ENCODE measurements around the gene HOXC6. TPM values are rescaled to one million over a fixed set of nuclear protein-coding genes. Genes with fewer than 3 reads are reported as not detected.
A peak's percentile ranks its signal among the peaks of the same experiment; 100 is the strongest.

Gene HOXC6
- total and polyA plus RNA-seq, 2 donors (not counting 3 experiments of a cell fraction or from before 2014, with no cell fraction given) = 0.58 to 0.72 TPM

DNA sequence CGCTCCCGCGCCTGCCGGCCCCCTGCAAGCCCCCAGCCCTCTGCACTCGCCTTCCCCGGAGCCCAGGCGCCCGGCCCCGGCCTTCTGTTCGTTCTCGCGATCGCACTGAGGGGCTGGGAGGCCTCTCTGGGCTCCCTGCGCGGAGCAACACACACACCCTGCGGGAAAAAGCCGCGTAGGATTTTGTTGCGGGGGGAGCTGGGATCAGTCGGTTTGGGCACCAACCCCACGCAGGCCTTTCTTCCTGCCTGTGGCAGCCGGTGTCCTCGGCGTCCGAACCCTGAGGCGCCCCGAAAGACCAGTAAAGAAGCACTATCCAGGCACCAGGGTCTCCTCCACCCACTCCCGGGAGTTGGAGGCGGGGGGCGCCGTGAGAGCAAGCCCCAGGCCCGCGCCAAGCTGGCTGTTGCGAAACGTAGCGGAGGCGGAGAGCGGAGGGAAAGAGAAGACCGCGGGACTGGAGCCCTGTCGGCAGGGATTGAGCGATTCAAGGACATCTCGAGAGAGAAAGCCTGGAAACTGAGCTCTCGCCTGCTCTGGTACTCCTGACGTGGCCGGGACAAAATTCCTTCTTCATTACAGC is 2.7 kb downstream of the HOXC6 start:
- ChIA-PET POLR2A (no interaction called here), CTCF (interaction anchor here (1.0 to 6.1 kb wide), 8 partner anchors 7 to 357 kb away, joined by 3 to 91 read pairs (median 19); partner anchors contain the start of gene HOXC8)
- Histone ChIP-seq H3K9me3 (replicated peaks; ENCODE audit: control insufficient read depth, insufficient read depth, low read length) (no peaks in the 10 kb centered on the region), H3K4me3 (replicated peaks in 1 of 3; ENCODE audit: insufficient read depth in 1 of 3, low read depth in 1 of 3, low read length in 3 of 3) (no peak overlapping the region), H3K4me1 (ENCODE audit: control insufficient read depth, extremely low read depth, insufficient read depth, low read length) (no peaks in the 10 kb centered on the region), H3K9me1 (replicated peaks; ENCODE audit: control insufficient read depth, extremely low read depth, insufficient read depth, low read length) (no peaks in the 10 kb centered on the region), H3K4me2 (ENCODE audit: insufficient read depth, low read length) (no peak overlapping the region), H3K9ac (replicated peaks; ENCODE audit: extremely low read depth, insufficient read depth, low read length) (no peak overlapping the region), H3K27me3 (ENCODE audit: control insufficient read depth in 2 of 2, insufficient read depth in 2 of 2, low read length in 2 of 2) (peaks cover 86 to 92% of the 10 kb centered on the region in 2 experiments), H3K79me2 (ENCODE audit: control insufficient read depth, insufficient read depth, low read length) (no peaks in the 10 kb centered on the region), H2AFZ (ENCODE audit: low read depth, low read length) (no peak overlapping the region), H3K36me3 (ENCODE audit: control insufficient read depth in 2 of 2, extremely low read depth in 1 of 2, insufficient read depth in 2 of 2, low read length in 2 of 2) (no peaks in the 10 kb centered on the region), H4K20me1 (replicated peaks; ENCODE audit: control insufficient read depth, extremely low read depth, insufficient read depth, low read length) (no peaks in the 10 kb centered on the region), H3K27ac (ENCODE audit: insufficient read depth, low read depth, low read length) (no peak overlapping the region)
- DNase-seq (ENCODE audit: low read depth, low spot score) (no peak), FAIRE-seq (no peak)
- dilution Hi-C loops (cut with MboI; ENCODE audit: extremely low pct_ligation_motif_present, low sequenced_read_pairs) (no loop called here), intact Hi-C loops (cut with micrococcal nuclease) (no loop called here)
- no peak for TF ChIP-seq MYC (IDR thresholded peaks at IDR 0.05; ENCODE audit: low read depth, low read length)
- peak; percentile 61 for TF ChIP-seq EZH2 (IDR thresholded peaks at IDR 0.05; ENCODE audit: borderline replicate concordance, low read depth, low read length, severe bottlenecking)
- TF ChIP-seq POLR2A (IDR thresholded peaks at IDR 0.05; ENCODE audit: low read depth, low read length) = no peak
- no peak for TF ChIP-seq GATA2 (IDR thresholded peaks at IDR 0.05; ENCODE audit: insufficient read depth, insufficient read length, low read depth, low read length)
- no TSS peak for BruUV-seq (replicated peaks)

DNA sequence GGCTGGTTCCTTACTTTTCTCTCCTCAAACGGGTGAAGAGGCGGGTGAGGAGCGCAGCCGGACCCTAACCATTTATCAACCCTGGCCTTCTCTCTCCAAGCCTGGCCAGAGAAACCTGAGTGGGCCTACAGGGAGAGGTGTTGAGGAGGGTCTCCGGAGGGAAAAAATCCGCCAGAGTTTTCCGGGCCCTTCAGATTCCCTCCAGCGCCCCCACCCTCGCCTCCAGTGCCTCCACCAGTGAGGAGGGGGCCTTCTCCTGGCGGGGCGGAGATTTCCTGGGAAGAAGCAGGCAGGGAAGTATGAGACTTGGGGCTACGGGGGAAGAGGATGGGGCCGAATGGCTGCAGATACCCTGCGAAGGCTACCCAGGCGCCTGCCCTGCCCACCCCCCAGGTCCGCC is 3.2 kb downstream of the HOXC6 start:
- dilution Hi-C loops (cut with MboI; ENCODE audit: extremely low pct_ligation_motif_present, low sequenced_read_pairs) = no loop called here
- Histone ChIP-seq H3K9me3 (replicated peaks; ENCODE audit: control insufficient read depth, insufficient read depth, low read length) (no peaks in the 10 kb centered on the region), H3K4me1 (ENCODE audit: control insufficient read depth, extremely low read depth, insufficient read depth, low read length) (no peaks in the 10 kb centered on the region), H3K4me2 (ENCODE audit: insufficient read depth, low read length) (no peak overlapping the region), H3K27ac (ENCODE audit: insufficient read depth, low read depth, low read length) (no peak overlapping the region), H3K9ac (replicated peaks; ENCODE audit: extremely low read depth, insufficient read depth, low read length) (no peak overlapping the region), H3K4me3 (replicated peaks in 1 of 3; ENCODE audit: insufficient read depth in 1 of 3, low read depth in 1 of 3, low read length in 3 of 3) (no peak overlapping the region), H3K36me3 (ENCODE audit: control insufficient read depth in 2 of 2, extremely low read depth in 1 of 2, insufficient read depth in 2 of 2, low read length in 2 of 2) (no peaks in the 10 kb centered on the region), H3K79me2 (ENCODE audit: control insufficient read depth, insufficient read depth, low read length) (no peaks in the 10 kb centered on the region), H3K27me3 (ENCODE audit: control insufficient read depth in 2 of 2, insufficient read depth in 2 of 2, low read length in 2 of 2) (peaks cover 83 to 91% of the 10 kb centered on the region in 2 experiments), H4K20me1 (replicated peaks; ENCODE audit: control insufficient read depth, extremely low read depth, insufficient read depth, low read length) (no peaks in the 10 kb centered on the region), H2AFZ (ENCODE audit: low read depth, low read length) (no peak overlapping the region), H3K9me1 (replicated peaks; ENCODE audit: control insufficient read depth, extremely low read depth, insufficient read depth, low read length) (no peaks in the 10 kb centered on the region)
- POLR2A ChIA-PET = no interaction called here
- DNase-seq (ENCODE audit: low read depth, low spot score) (no peak), FAIRE-seq (no peak)
- TF ChIP-seq EZH2 (IDR thresholded peaks at IDR 0.05; ENCODE audit: borderline replicate concordance, low read depth, low read length, severe bottlenecking) (peak; percentile 68), MYC (IDR thresholded peaks at IDR 0.05; ENCODE audit: low read depth, low read length) (no peak)
- BruUV-seq (replicated peaks) = no TSS peak
- CTCF ChIA-PET = interaction anchor here (1.0 to 6.1 kb wide), 7 partner anchors 8 to 176 kb away, joined by 3 to 91 read pairs (median 19); partner anchors contain the start of gene HOXC8
- intact Hi-C loops (cut with micrococcal nuclease) = no loop called here
